IMR-90 (cell line): Measurements from ENCODE around the gene GFER. TPM values are rescaled to one million over a fixed set of nuclear protein-coding genes. Genes with fewer than 3 reads are reported as not detected.

ENCODE experiments used
- ATAC-seq: fragments of 200-7000 bp; cut with Tn5 transposase; 2 replicates; pipeline ENCODE4 v1.9.1; 2020; ENCODE audit warnings: low read depth, mild to moderate bottlenecking, moderate library complexity
- BruUV-seq: library from RNA; stranded (reverse); fragments of 400-500 nt; replicated peaks from 2 replicates; lab custom pipeline; 2021; lab: Mats Ljungman, UMichigan
- CTCF ChIA-PET: fragments of 300-600 bp; formaldehyde crosslinking; extraction: SDS; loops from one replicate; lab custom pipeline; 2021; ENCODE audit warnings: antibody characterized with exemption; lab: Yijun Ruan, JAX
- POLR2A ChIA-PET: fragments of 300-600 bp; sonication (Branson Sonifier 250); formaldehyde crosslinking; loops from one replicate; lab custom pipeline; 2022; ENCODE audit warnings: antibody characterized with exemption; ENCODE audit not compliant: unreplicated experiment; lab: Charles Lee
- DNase-seq: peaks from one replicate; pipeline ENCODE4 v3.0.0; 2013
- H2AFZ ChIP-seq: replicated peaks from 2 replicates; pipeline ENCODE3; 2013; ENCODE audit warnings: low read length, mild to moderate bottlenecking; ENCODE audit not compliant: poor library complexity
- H2AK5ac ChIP-seq: 2 replicates; pipeline ENCODE4 v1.6.1; 2013; ENCODE audit warnings: low read depth, low read length, inconsistent platforms
- H2AK9ac ChIP-seq: replicated peaks from 2 replicates; pipeline ENCODE3; 2013; ENCODE audit warnings: mild to moderate bottlenecking, low read depth, low read length, moderate library complexity; ENCODE audit not compliant: poor library complexity
- H2BK120ac ChIP-seq: 2 replicates; pipeline ENCODE4 v1.6.1; 2013; ENCODE audit warnings: low read depth, low read length, inconsistent platforms
- H2BK15ac ChIP-seq: 3 replicates; pipeline ENCODE4 v1.6.1; 2013; ENCODE audit warnings: low read depth, low read length, inconsistent platforms
- H2BK20ac ChIP-seq: 2 replicates; pipeline ENCODE4 v1.6.1; 2013; ENCODE audit warnings: low read depth, mild to moderate bottlenecking, inconsistent platforms, low read length, moderate library complexity
- H2BK5ac ChIP-seq: 2 replicates; pipeline ENCODE4 v1.6.1; 2013; ENCODE audit warnings: mild to moderate bottlenecking, low read depth, low read length, inconsistent platforms; ENCODE audit not compliant: poor library complexity, severe bottlenecking
- H3K14ac ChIP-seq: replicated peaks from 2 replicates; pipeline ENCODE4 v1.6.1; 2013; ENCODE audit warnings: low read depth, low read length, inconsistent platforms
- H3K18ac ChIP-seq: 2 replicates; pipeline ENCODE4 v1.6.1; 2013; ENCODE audit warnings: low read depth, low read length, control low read depth
- H3K23ac ChIP-seq: 2 replicates; pipeline ENCODE4 v1.6.1; 2013; ENCODE audit warnings: low read depth, low read length, inconsistent platforms
- H3K27ac ChIP-seq: 2 replicates; pipeline ENCODE4 v1.5.1; 2013; ENCODE audit warnings: mild to moderate bottlenecking, control low read depth, low read length; ENCODE audit not compliant: insufficient read depth
- H3K27me3 ChIP-seq: 2 replicates; pipeline ENCODE4 v1.6.1; 2013; ENCODE audit warnings: low read length; ENCODE audit not compliant: control insufficient read depth, insufficient read depth
- H3K36me3 ChIP-seq: 2 replicates; pipeline ENCODE4 v1.6.1; 2013; ENCODE audit warnings: low read length, mixed read lengths; ENCODE audit not compliant: control insufficient read depth, insufficient read depth
- H3K4ac ChIP-seq: 2 replicates; pipeline ENCODE4 v1.6.1; 2013; ENCODE audit warnings: low read depth, low read length, inconsistent platforms
- H3K4me1 ChIP-seq: 2 replicates; pipeline ENCODE4 v1.6.1; 2013; ENCODE audit warnings: low read length, mixed read lengths; ENCODE audit not compliant: control insufficient read depth, insufficient read depth
- H3K4me2 ChIP-seq: 2 replicates; pipeline ENCODE4 v1.6.1; 2013; ENCODE audit warnings: low read depth, mild to moderate bottlenecking, control low read depth, low read length, moderate library complexity
- H3K4me3 ChIP-seq: 2 replicates; pipeline ENCODE4 v1.5.1; 2013; ENCODE audit warnings: low read depth, mild to moderate bottlenecking, control low read depth, low read length, moderate library complexity; ENCODE audit not compliant: insufficient read depth
- H3K56ac ChIP-seq: 2 replicates; pipeline ENCODE4 v1.6.1; 2013; ENCODE audit warnings: low read length, inconsistent platforms; ENCODE audit not compliant: insufficient read depth; ENCODE audit errors: extremely low read depth
- H3K79me1 ChIP-seq, 2 experiments: 2 replicates each; pipeline ENCODE4 v1.6.1; 2013; ENCODE audit warnings: low read length in 2 of 2, inconsistent platforms in 1 of 2, low read depth in 1 of 2
- H3K9ac ChIP-seq: 2 replicates; pipeline ENCODE4 v1.6.1; 2013; ENCODE audit warnings: low read depth, low read length, control low read depth
- H3K9me1 ChIP-seq: 2 replicates; pipeline ENCODE4 v1.6.1; 2013; ENCODE audit warnings: low read length, inconsistent platforms; ENCODE audit not compliant: insufficient read depth
- H3K9me3 ChIP-seq: 2 replicates; pipeline ENCODE4 v1.6.1; 2013; ENCODE audit warnings: low read length; ENCODE audit not compliant: control insufficient read depth, insufficient read depth
- H4K20me1 ChIP-seq: 2 replicates; pipeline ENCODE4 v1.6.1; 2013; ENCODE audit warnings: low read length, inconsistent platforms; ENCODE audit not compliant: insufficient read depth
- H4K5ac ChIP-seq: 2 replicates; pipeline ENCODE4 v1.6.1; 2013; ENCODE audit warnings: mild to moderate bottlenecking, low read depth, low read length, control low read depth
- H4K8ac ChIP-seq, 2 experiments: 2 replicates each; pipeline ENCODE4 v1.6.1; 2013; ENCODE audit warnings: low read depth in 2 of 2, low read length in 2 of 2, control low read depth in 1 of 2, inconsistent platforms in 1 of 2
- H4K91ac ChIP-seq: 2 replicates; pipeline ENCODE4 v1.6.1; 2013; ENCODE audit warnings: low read depth, low read length, inconsistent platforms; ENCODE audit not compliant: insufficient read depth
- CEBPB ChIP-seq: IDR thresholded peaks from 2 replicates; pipeline ENCODE4 v1.6.1; 2012; ENCODE audit warnings: low read depth, low read length, improper control_type of control experiment
- CHD1 ChIP-seq: IDR thresholded peaks from 2 replicates; pipeline ENCODE4 v1.6.1; 2012; ENCODE audit warnings: low read depth, low read length, improper control_type of control experiment
- MAZ ChIP-seq: IDR thresholded peaks from 2 replicates; pipeline ENCODE4 v1.6.1; 2012; ENCODE audit warnings: low read depth, mild to moderate bottlenecking, low read length, improper control_type of control experiment, moderate library complexity, borderline replicate concordance
- MXI1 ChIP-seq: IDR thresholded peaks from 2 replicates; pipeline ENCODE4 v1.6.1; 2012; ENCODE audit warnings: low read depth, mild to moderate bottlenecking, low read length, moderate library complexity, borderline replicate concordance
- RCOR1 ChIP-seq: IDR thresholded peaks from 2 replicates; pipeline ENCODE4 v1.6.1; 2012; ENCODE audit warnings: mild to moderate bottlenecking, low read length, improper control_type of control experiment; ENCODE audit not compliant: insufficient replicate concordance
- RFX5 ChIP-seq: IDR thresholded peaks from 2 replicates; pipeline ENCODE4 v1.8.0; 2012; ENCODE audit warnings: low read depth, mild to moderate bottlenecking, low read length, moderate library complexity
- WGBS, 2 experiments: methylation state at CpG; one replicate each; pipeline versions ENCODE4 v1.1.5 to v1.1.7; 2013; ENCODE audit warnings: missing lambda C conversion rate in 2 of 2; ENCODE audit not compliant: insufficient read length in 1 of 2; ENCODE audit errors: extremely low coverage in 2 of 2; 5-methylcytosine and 5-hydroxymethylcytosine counted together
- dilution Hi-C: fragments of 300-500 bp; cut with HindIII; formaldehyde crosslinking; loops from one replicate; pipeline ENCODE4 v1.14.3; 2018; ENCODE audit warnings: low sequenced_read_pairs; ENCODE audit not compliant: unreplicated experiment
- in situ Hi-C: fragments of 300-500 bp; cut with MboI; formaldehyde crosslinking; loops from 3 replicates; pipeline ENCODE4 v1.14.3; 2019; ENCODE audit warnings: low sequenced_read_pairs, inconsistent platforms, mixed read lengths
- intact Hi-C: fragments of 100-400 bp; cut with micrococcal nuclease; formaldehyde crosslinking; loops from 2 replicates; pipeline ENCODE4 v1.10.0; 2022
- polyA plus RNA-seq, 3 experiments: library from polyadenylated mRNA; depleted of rRNA; stranded (reverse); fragments of >200 nt; gene quantifications; 2 replicates each; pipeline ENCODE4 v1.2.3, GENCODE V29; 2012; ENCODE audit warnings: low replicate concordance in 1 of 3
- total RNA-seq: library from RNA; depleted of rRNA; stranded (reverse); fragments of >200 nt; gene quantifications from 2 replicates; pipeline ENCODE4 v1.2.3, GENCODE V29; 2012
- TF ChIP-seq, protein P1 (sequence below): fragments of 150-350 bp; IDR thresholded peaks from 2 replicates; pipeline ENCODE4 v1.6.1; 2016; ENCODE audit warnings: low read depth, mild to moderate bottlenecking, low read length, moderate library complexity, borderline replicate concordance
- TF ChIP-seq, protein P2 (sequence below): fragments of 150-350 bp; IDR thresholded peaks from 2 replicates; pipeline ENCODE4 v1.6.1; 2017; ENCODE audit warnings: mild to moderate bottlenecking, antibody characterized with exemption, low read length, low read depth
- TF ChIP-seq, protein P3 (sequence below): conservative IDR thresholded peaks from 2 replicates; pipeline ENCODE4 v1.5.1; 2012; ENCODE audit warnings: mild to moderate bottlenecking, low read depth, low read length, improper control_type of control experiment

The GFER gene
- total and polyA plus RNA-seq, 2 of the 4 experiments (the other 2 are of a cell fraction) = 6.8 to 19.8 TPM

DNA sequence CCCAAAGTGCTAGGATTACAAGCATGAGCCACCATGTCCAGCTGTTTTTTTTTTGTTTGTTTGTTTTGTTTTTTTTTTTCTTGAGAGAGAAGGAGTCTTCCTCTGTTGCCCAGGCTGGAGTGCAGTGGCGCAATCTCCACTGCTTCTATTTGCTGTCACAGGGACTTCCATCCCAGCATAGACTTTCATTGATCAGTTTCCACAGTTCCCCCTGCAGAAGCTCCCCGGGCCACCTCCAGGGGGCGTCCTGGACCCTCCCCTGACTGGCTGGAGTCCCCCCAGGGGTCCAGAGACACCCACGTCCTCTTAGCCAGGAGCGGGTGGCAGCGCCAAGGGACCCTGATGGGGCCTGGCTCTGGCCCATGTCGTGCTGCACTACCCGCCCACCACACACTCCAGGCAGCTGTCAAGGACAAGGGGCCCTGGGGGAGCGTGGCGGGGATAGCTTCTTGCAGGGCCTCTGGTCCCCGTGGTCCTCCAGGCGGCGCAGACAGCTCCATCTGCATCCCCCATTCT is 32.5 kb downstream of the GFER start:
- DNase-seq (no peak), ATAC-seq (no peak)
- H4K8ac ChIP-seq = no peak overlapping the region
- H3K14ac ChIP-seq = no peak overlapping the region
- no peak overlapping the region for H4K5ac ChIP-seq
- H2AK5ac ChIP-seq = no peak overlapping the region
- ChIA-PET CTCF (interaction anchor here (1.4 kb wide), 1 partner anchor 124 kb away, joined by 3 read pairs; no protein-coding TSS in a partner anchor), POLR2A (no interaction called here)
- no peak overlapping the region for H3K4me2 ChIP-seq
- WGBS, 2 experiments = 43% methylated on average over 6 of the region's 13 CpGs; no CpG with 5 or more reads in 1 of the 2 experiments
- H2BK120ac ChIP-seq = no peak overlapping the region
- H2AK9ac ChIP-seq = no peak overlapping the region
- BruUV-seq = no TSS peak
- in situ Hi-C loops (no loop called here), intact Hi-C loops (no loop called here), dilution Hi-C loops (no loop called here)
- H2BK20ac ChIP-seq = no peak overlapping the region
- H3K56ac ChIP-seq = no peak overlapping the region
- peaks cover 18% of the 10 kb centered on the region; the same call in 1 of the 2 replicates for H3K27me3 ChIP-seq
- no peaks in the 10 kb centered on the region for H4K20me1 ChIP-seq
- H3K23ac ChIP-seq = no peak overlapping the region
- no peak overlapping the region for H2BK5ac ChIP-seq
- no peaks in the 10 kb centered on the region for H3K79me1 ChIP-seq
- H3K4me1 ChIP-seq = peaks cover 3% of the 10 kb centered on the region; the same call in 1 of the 2 replicates
- H3K4me3 ChIP-seq = no peak overlapping the region
- TF ChIP-seq RCOR1 (no peak), RFX5 (no peak), CEBPB (peak; percentile 45; the same call in 1 of the 2 replicates), MAZ (no peak), MXI1 (no peak), CHD1 (no peak)
- TF ChIP-seq, protein P1, sequence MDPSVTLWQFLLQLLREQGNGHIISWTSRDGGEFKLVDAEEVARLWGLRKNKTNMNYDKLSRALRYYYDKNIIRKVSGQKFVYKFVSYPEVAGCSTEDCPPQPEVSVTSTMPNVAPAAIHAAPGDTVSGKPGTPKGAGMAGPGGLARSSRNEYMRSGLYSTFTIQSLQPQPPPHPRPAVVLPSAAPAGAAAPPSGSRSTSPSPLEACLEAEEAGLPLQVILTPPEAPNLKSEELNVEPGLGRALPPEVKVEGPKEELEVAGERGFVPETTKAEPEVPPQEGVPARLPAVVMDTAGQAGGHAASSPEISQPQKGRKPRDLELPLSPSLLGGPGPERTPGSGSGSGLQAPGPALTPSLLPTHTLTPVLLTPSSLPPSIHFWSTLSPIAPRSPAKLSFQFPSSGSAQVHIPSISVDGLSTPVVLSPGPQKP = no peak
- TF ChIP-seq, protein P2, sequence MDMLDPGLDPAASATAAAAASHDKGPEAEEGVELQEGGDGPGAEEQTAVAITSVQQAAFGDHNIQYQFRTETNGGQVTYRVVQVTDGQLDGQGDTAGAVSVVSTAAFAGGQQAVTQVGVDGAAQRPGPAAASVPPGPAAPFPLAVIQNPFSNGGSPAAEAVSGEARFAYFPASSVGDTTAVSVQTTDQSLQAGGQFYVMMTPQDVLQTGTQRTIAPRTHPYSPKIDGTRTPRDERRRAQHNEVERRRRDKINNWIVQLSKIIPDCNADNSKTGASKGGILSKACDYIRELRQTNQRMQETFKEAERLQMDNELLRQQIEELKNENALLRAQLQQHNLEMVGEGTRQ = no peak
- TF ChIP-seq, protein P3, sequence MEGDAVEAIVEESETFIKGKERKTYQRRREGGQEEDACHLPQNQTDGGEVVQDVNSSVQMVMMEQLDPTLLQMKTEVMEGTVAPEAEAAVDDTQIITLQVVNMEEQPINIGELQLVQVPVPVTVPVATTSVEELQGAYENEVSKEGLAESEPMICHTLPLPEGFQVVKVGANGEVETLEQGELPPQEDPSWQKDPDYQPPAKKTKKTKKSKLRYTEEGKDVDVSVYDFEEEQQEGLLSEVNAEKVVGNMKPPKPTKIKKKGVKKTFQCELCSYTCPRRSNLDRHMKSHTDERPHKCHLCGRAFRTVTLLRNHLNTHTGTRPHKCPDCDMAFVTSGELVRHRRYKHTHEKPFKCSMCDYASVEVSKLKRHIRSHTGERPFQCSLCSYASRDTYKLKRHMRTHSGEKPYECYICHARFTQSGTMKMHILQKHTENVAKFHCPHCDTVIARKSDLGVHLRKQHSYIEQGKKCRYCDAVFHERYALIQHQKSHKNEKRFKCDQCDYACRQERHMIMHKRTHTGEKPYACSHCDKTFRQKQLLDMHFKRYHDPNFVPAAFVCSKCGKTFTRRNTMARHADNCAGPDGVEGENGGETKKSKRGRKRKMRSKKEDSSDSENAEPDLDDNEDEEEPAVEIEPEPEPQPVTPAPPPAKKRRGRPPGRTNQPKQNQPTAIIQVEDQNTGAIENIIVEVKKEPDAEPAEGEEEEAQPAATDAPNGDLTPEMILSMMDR = peak; percentile 32
- H3K4ac ChIP-seq = no peak overlapping the region
- no peaks in the 10 kb centered on the region for H3K9me3 ChIP-seq
- H3K18ac ChIP-seq = no peak overlapping the region
- H3K36me3 ChIP-seq = no peaks in the 10 kb centered on the region
- H2BK15ac ChIP-seq = no peak overlapping the region
- no peak overlapping the region for H4K91ac ChIP-seq
- H3K9me1 ChIP-seq = peaks cover 6% of the 10 kb centered on the region
- no peak overlapping the region for H3K27ac ChIP-seq
- no peak overlapping the region for H3K9ac ChIP-seq
- peak overlapping the region; percentile 33 for H2AFZ ChIP-seq
